ENCODE measurements around the gene KLRB1.
"Not testable (repeated sequence)": the region's sequence is repeated elsewhere in the genome, so short reads cannot be mapped to it uniquely, and the experiment has no call there.

The KLRB1 gene

GRCh38 chr12:9636150-9636850 is 28.6 kb upstream of the KLRB1 start:
- H3K27ac Mint-ChIP-seq: peak overlapping the region; percentile 38

GRCh38 chr12:9634969-9635754 is 27.4 kb upstream of the KLRB1 start:
- peaks cover 59% of the 10 kb centered on the region for H3K4me1 Mint-ChIP-seq (ENCODE audit: low read depth)
- H3K36me3 Mint-ChIP-seq (ENCODE audit: low read depth): peaks cover 22% of the 10 kb centered on the region
- H3K9me3 Mint-ChIP-seq: peaks cover 14% of the 10 kb centered on the region
- DNase-seq: no peak
- H3K27ac Mint-ChIP-seq: peak overlapping the region; percentile 38
- H3K4me3 Mint-ChIP-seq: no peak overlapping the region
- no peaks in the 10 kb centered on the region for H3K27me3 Mint-ChIP-seq

More at GRCh38 chr12:9636150-9636850, 28.6 kb upstream of the KLRB1 start:
- Mint-ChIP-seq H3K36me3 (ENCODE audit: low read depth) (peaks cover 31% of the 10 kb centered on the region), H3K27me3 (no peaks in the 10 kb centered on the region), H3K4me3 (no peak overlapping the region), H3K9me3 (peaks cover 24% of the 10 kb centered on the region), H3K4me1 (ENCODE audit: low read depth) (peaks cover 61% of the 10 kb centered on the region)
- no peak for DNase-seq

- H3K4me3 Mint-ChIP-seq: peak overlapping the region; percentile 39
- H3K9me3 Mint-ChIP-seq: peaks cover 10% of the 10 kb centered on the region
- H3K27me3 Mint-ChIP-seq: no peaks in the 10 kb centered on the region
- H3K4me1 Mint-ChIP-seq (ENCODE audit: low read depth): peaks cover 55% of the 10 kb centered on the region
- peak; percentile 67 for DNase-seq
- H3K27ac Mint-ChIP-seq: peak overlapping the region; percentile 84
- H3K36me3 Mint-ChIP-seq (ENCODE audit: low read depth): peaks cover 18% of the 10 kb centered on the region
Observed at GRCh38 chr12:9634177-9634803, 26.6 kb upstream of the KLRB1 start.

GRCh38 chr12:9632766-9633165 is 25.1 kb upstream of the KLRB1 start:
- no peak for DNase-seq
- no peak overlapping the region for H3K4me3 Mint-ChIP-seq
- peaks cover 12% of the 10 kb centered on the region for H3K36me3 Mint-ChIP-seq (ENCODE audit: low read depth)
- peaks cover 49% of the 10 kb centered on the region for H3K4me1 Mint-ChIP-seq (ENCODE audit: low read depth)
- no peaks in the 10 kb centered on the region for H3K27me3 Mint-ChIP-seq
- peaks cover 7% of the 10 kb centered on the region for H3K9me3 Mint-ChIP-seq
- no peak overlapping the region for H3K27ac Mint-ChIP-seq

GRCh38 chr12:9626821-9627220 is 19.1 kb upstream of the KLRB1 start:
- no peak overlapping the region for H3K27ac Mint-ChIP-seq
- no peaks in the 10 kb centered on the region for H3K27me3 Mint-ChIP-seq
- H3K9me3 Mint-ChIP-seq: peaks cover 14% of the 10 kb centered on the region
- no peak overlapping the region for H3K4me3 Mint-ChIP-seq
- DNase-seq: no peak
- peaks cover 6% of the 10 kb centered on the region for H3K36me3 Mint-ChIP-seq (ENCODE audit: low read depth)
- H3K4me1 Mint-ChIP-seq (ENCODE audit: low read depth): peaks cover 14% of the 10 kb centered on the region

- Mint-ChIP-seq H3K27me3 (no peaks in the 10 kb centered on the region), H3K27ac (no peak overlapping the region), H3K9me3 (peaks cover 14% of the 10 kb centered on the region), H3K4me1 (ENCODE audit: low read depth) (peaks cover 14% of the 10 kb centered on the region), H3K36me3 (ENCODE audit: low read depth) (peaks cover 6% of the 10 kb centered on the region), H3K4me3 (no peak overlapping the region)
- DNase-seq: no peak
Observed at GRCh38 chr12:9626291-9626690, 18.6 kb upstream of the KLRB1 start.

- no peak for DNase-seq
Observed at GRCh38 chr12:9625019-9625418, 17.3 kb upstream of the KLRB1 start.

GRCh38 chr12:9619411-9620179 is 11.9 kb upstream of the KLRB1 start:
- Mint-ChIP-seq H3K27me3 (no peaks in the 10 kb centered on the region), H3K9me3 (peaks cover 12% of the 10 kb centered on the region), H3K36me3 (ENCODE audit: low read depth) (peaks cover 6% of the 10 kb centered on the region), H3K4me1 (ENCODE audit: low read depth) (peaks cover 41% of the 10 kb centered on the region), H3K4me3 (no peak overlapping the region), H3K27ac (no peak overlapping the region)
- no peak for DNase-seq

More at GRCh38 chr12:9625019-9625418, 17.3 kb upstream of the KLRB1 start:
- peaks cover 6% of the 10 kb centered on the region for H3K36me3 Mint-ChIP-seq (ENCODE audit: low read depth)
- peaks cover 15% of the 10 kb centered on the region for H3K4me1 Mint-ChIP-seq (ENCODE audit: low read depth)
- H3K27me3 Mint-ChIP-seq: no peaks in the 10 kb centered on the region
- no peak overlapping the region for H3K4me3 Mint-ChIP-seq
- peaks cover 14% of the 10 kb centered on the region for H3K9me3 Mint-ChIP-seq
- no peak overlapping the region for H3K27ac Mint-ChIP-seq

- not testable (repeated sequence) for H3K36me3 Mint-ChIP-seq (ENCODE audit: low read depth); H3K9me3 Mint-ChIP-seq; H3K4me3 Mint-ChIP-seq; H3K27me3 Mint-ChIP-seq; DNase-seq
- Mint-ChIP-seq H3K4me1 (ENCODE audit: low read depth) (peaks cover 48% of the 10 kb centered on the region), H3K27ac (peak overlapping the region; percentile 17)
Observed at GRCh38 chr12:9618906-9619305, 11.2 kb upstream of the KLRB1 start.

GRCh38 chr12:9617124-9617523 is 9.4 kb upstream of the KLRB1 start:
- DNase-seq: no peak
- H3K36me3 Mint-ChIP-seq (ENCODE audit: low read depth): no peaks in the 10 kb centered on the region
- H3K27ac Mint-ChIP-seq: no peak overlapping the region
- H3K4me3 Mint-ChIP-seq: no peak overlapping the region
- H3K4me1 Mint-ChIP-seq (ENCODE audit: low read depth): peaks cover 57% of the 10 kb centered on the region
- no peaks in the 10 kb centered on the region for H3K27me3 Mint-ChIP-seq
- no peaks in the 10 kb centered on the region for H3K9me3 Mint-ChIP-seq

GRCh38 chr12:9615420-9616136 is 7.9 kb upstream of the KLRB1 start:
- H3K36me3 Mint-ChIP-seq (ENCODE audit: low read depth): no peaks in the 10 kb centered on the region
- peaks cover 6% of the 10 kb centered on the region for H3K9me3 Mint-ChIP-seq
- DNase-seq: no peak
- peaks cover 68% of the 10 kb centered on the region for H3K4me1 Mint-ChIP-seq (ENCODE audit: low read depth)
- H3K27ac Mint-ChIP-seq: peak overlapping the region; percentile 83
- no peaks in the 10 kb centered on the region for H3K27me3 Mint-ChIP-seq
- H3K4me3 Mint-ChIP-seq: peak overlapping the region; percentile 55

GRCh38 chr12:9610606-9611005 is 2.9 kb upstream of the KLRB1 start:
- H3K36me3 Mint-ChIP-seq (ENCODE audit: low read depth); H3K4me3 Mint-ChIP-seq; H3K9me3 Mint-ChIP-seq; H3K27me3 Mint-ChIP-seq; DNase-seq; H3K27ac Mint-ChIP-seq: not testable (repeated sequence)
- H3K4me1 Mint-ChIP-seq (ENCODE audit: low read depth): peaks cover 62% of the 10 kb centered on the region

GRCh38 chr12:9606736-9607372 is 862 bp downstream of the KLRB1 start:
- H3K27me3 Mint-ChIP-seq: no peaks in the 10 kb centered on the region
- peaks cover 36% of the 10 kb centered on the region for H3K4me1 Mint-ChIP-seq (ENCODE audit: low read depth)
- peaks cover 6% of the 10 kb centered on the region for H3K9me3 Mint-ChIP-seq
- peak overlapping the region; percentile 71 for H3K27ac Mint-ChIP-seq
- peaks cover 7% of the 10 kb centered on the region for H3K36me3 Mint-ChIP-seq (ENCODE audit: low read depth)
- H3K4me3 Mint-ChIP-seq: peak overlapping the region; percentile 63
- no peak for DNase-seq

Data from activated T-cell treated with anti-CD3 and anti-CD28 coated beads, Interleukin-2, amount 50 U/mL, for 24 hours (primary cell).